AG10803 (cell line): Measurements from ENCODE around the gene RCCD1.

ENCODE experiments used
- DNase-seq: peaks from one replicate; pipeline ENCODE4 v3.0.0; 2010; ENCODE audit warnings: low read depth
- H3K4me3 ChIP-seq: 2 replicates; pipeline ENCODE4 v1.5.1; 2011; ENCODE audit warnings: mild to moderate bottlenecking, low read length, control low read depth
- TF ChIP-seq, protein P1 (sequence below): conservative IDR thresholded peaks from 2 replicates; pipeline ENCODE4 v1.5.1; 2011; ENCODE audit warnings: mild to moderate bottlenecking, low read length, control low read depth, inconsistent platforms

RCCD1 gene

DNA sequence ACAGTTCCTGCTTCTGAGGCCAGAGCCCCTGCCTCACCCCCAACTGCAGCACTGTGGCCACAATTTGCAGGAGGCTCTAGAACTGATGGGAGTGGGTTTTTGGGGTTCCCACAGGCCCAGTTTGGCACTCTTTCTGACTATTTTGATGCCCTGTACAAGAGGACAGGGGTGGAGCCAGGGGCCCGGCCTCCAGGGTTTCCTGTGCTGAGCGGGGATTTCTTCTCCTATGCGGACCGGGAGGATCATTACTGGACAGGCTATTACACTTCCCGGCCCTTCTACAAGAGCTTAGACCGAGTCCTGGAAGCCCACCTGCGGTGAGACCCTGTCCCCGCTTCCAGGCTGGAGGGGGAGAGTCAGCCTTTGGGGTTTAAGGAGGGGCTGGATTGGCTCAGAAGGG, 44.7 kb upstream of the RCCD1 start:
- TF ChIP-seq, protein P1, sequence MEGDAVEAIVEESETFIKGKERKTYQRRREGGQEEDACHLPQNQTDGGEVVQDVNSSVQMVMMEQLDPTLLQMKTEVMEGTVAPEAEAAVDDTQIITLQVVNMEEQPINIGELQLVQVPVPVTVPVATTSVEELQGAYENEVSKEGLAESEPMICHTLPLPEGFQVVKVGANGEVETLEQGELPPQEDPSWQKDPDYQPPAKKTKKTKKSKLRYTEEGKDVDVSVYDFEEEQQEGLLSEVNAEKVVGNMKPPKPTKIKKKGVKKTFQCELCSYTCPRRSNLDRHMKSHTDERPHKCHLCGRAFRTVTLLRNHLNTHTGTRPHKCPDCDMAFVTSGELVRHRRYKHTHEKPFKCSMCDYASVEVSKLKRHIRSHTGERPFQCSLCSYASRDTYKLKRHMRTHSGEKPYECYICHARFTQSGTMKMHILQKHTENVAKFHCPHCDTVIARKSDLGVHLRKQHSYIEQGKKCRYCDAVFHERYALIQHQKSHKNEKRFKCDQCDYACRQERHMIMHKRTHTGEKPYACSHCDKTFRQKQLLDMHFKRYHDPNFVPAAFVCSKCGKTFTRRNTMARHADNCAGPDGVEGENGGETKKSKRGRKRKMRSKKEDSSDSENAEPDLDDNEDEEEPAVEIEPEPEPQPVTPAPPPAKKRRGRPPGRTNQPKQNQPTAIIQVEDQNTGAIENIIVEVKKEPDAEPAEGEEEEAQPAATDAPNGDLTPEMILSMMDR = no peak
- DNase-seq = no peak
- H3K4me3 ChIP-seq = no peak overlapping the region

DNA sequence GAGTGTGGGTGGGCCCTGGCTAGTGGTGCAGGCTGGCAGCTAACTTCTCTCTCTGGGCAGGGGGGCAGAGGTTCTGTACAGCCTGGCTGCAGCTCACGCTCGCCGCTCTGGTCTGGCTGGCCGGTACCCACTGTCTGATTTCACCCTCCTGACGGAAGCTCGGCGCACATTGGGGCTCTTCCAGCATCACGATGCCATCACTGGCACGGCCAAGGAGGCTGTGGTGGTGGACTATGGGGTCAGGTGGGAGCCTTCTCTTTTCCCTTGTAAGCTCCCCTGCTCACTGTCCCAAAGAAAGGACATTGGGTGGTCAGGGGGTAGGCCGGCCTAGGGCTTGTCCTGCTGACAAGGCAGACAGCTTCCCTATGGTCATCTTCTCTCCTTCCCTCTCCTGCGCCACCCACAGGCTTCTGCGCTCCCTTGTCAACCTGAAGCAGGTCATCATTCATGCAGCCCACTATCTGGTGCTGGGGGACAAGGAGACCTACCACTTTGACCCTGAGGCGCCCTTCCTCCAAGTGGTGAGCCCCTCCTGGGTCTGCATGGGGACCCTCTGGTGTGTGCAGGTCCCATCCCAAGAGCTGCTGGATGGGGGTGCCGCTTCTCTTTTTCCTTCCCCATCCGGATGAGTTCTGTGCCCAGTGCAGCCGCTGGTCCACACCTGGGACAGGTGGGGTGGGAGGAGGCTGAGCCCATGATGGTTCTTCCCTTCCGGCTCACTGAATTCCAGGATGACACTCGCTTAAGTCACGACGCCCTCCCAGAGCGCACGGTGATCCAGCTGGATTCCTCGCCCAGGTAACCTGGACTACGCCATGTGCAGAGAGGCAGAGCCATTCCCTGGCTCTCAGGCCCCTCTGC, 44.0 kb upstream of the RCCD1 start:
- DNase-seq = no peak
- no peak overlapping the region for H3K4me3 ChIP-seq
- TF ChIP-seq, protein P1 = no peak

GRCh38 chr15:90911302-90911623, 43.4 kb upstream of the RCCD1 start:
- no peak overlapping the region for H3K4me3 ChIP-seq
- TF ChIP-seq, protein P1 = no peak
- no peak for DNase-seq

GRCh38 chr15:90911906-90912769, 42.5 kb upstream of the RCCD1 start:
- no peak overlapping the region for H3K4me3 ChIP-seq
- TF ChIP-seq, protein P1 = no peak
- DNase-seq = no peak

GRCh38 chr15:90912770-90913075, 42.0 kb upstream of the RCCD1 start:
- DNase-seq = no peak
- no peak overlapping the region for H3K4me3 ChIP-seq
- TF ChIP-seq, protein P1 = no peak

DNA sequence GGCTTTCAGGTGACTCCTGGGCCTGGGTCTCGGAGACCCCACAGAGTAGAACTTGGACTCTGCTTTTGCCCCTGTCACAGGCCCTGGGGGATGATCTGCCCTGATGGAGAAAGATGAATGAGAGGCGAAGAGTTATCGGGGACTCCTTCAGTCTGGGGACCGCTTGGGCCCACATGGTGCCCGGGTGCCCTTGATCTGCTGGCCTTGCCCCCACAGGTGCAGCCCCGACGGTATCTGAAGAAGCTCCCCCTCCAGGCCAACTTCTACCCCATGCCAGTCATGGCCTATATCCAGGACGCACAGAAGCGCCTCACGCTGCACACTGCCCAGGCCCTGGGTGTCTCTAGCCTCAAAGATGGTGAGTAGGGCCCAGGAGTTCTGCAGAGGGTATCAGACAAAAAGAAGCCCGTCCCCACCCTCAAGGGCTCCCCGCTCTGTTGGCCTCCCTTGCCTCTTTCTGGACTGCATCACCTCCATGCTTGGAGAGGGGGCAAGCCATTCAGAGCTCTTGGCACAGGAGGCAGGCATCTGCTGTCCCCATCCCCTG, 41.2 kb upstream of the RCCD1 start:
- DNase-seq = no peak
- no peak overlapping the region for H3K4me3 ChIP-seq
- TF ChIP-seq, protein P1 = no peak
